Hypothalamus (tissue), 51 donors: ENCODE data around the gene TNKS1BP1.
A peak's percentile ranks its signal among the peaks of the same experiment; 100 is the strongest.
"Not testable (repeated sequence)": the region's sequence is repeated elsewhere in the genome, so short reads cannot be mapped to it uniquely, and the experiment has no call there.

Source experiments
- DNase-seq, 51 donors: peaks; one replicate each; lab custom pipeline; 2025; lab: John Stamatoyannopoulos, UW

The TNKS1BP1 gene

GRCh38 chr11:57324886-57325734, at the start of gene TNKS1BP1:
TSS of gene TNKS1BP1 (minus strand) at chr11:57324952. CDS start at chr11:57321885, 3,067 bp downstream.
- peak; percentile 31 to 98 (median 92) for DNase-seq

- DNase-seq, result no peak
These were observed 48.4 kb upstream of the TNKS1BP1 start for GRCh38 chr11:57373146-57373545.

- no peak for DNase-seq
These were observed 46.2 kb upstream of the TNKS1BP1 start for GRCh38 chr11:57370941-57371340.

- DNase-seq, result no peak
These were observed 45.5 kb upstream of the TNKS1BP1 start for GRCh38 chr11:57370251-57370650.

- DNase-seq, result no peak
These were observed 44.1 kb upstream of the TNKS1BP1 start for GRCh38 chr11:57368845-57369232.

GRCh38 chr11:57368106-57368844, 43.5 kb upstream of the TNKS1BP1 start:
- no peak for DNase-seq

GRCh38 chr11:57364851-57365660, 40.3 kb upstream of the TNKS1BP1 start:
- DNase-seq, result no peak

- DNase-seq, result no peak
These were observed 38.7 kb upstream of the TNKS1BP1 start for GRCh38 chr11:57363131-57364080.

GRCh38 chr11:57361926-57362325, 37.2 kb upstream of the TNKS1BP1 start:
- DNase-seq, result no peak

- not testable (repeated sequence) for DNase-seq
These were observed 36.7 kb upstream of the TNKS1BP1 start for GRCh38 chr11:57361420-57361819.

- DNase-seq, result no peak
These were observed 36.2 kb upstream of the TNKS1BP1 start for GRCh38 chr11:57360991-57361390.

GRCh38 chr11:57359896-57360690, 35.3 kb upstream of the TNKS1BP1 start:
- no peak for DNase-seq

GRCh38 chr11:57359396-57359795, 34.6 kb upstream of the TNKS1BP1 start:
- DNase-seq, result peak in 1 of 51 donors; percentile 13

GRCh38 chr11:57358991-57359390, 34.2 kb upstream of the TNKS1BP1 start:
- DNase-seq, result no peak

GRCh38 chr11:57358543-57358961, 33.8 kb upstream of the TNKS1BP1 start:
- no peak for DNase-seq

- no peak for DNase-seq
These were observed 33.1 kb upstream of the TNKS1BP1 start for GRCh38 chr11:57357856-57358255.

- DNase-seq, result no peak
These were observed 32.6 kb upstream of the TNKS1BP1 start for GRCh38 chr11:57357310-57357709.

- peak in 1 of 51 donors; percentile 8 for DNase-seq
These were observed 31.5 kb upstream of the TNKS1BP1 start for GRCh38 chr11:57356268-57356667.

GRCh38 chr11:57354699-57355098, 29.9 kb upstream of the TNKS1BP1 start:
- DNase-seq, result no peak
